HG03060 (cell line): ENCODE measurements around the gene CAPN13.
A peak's percentile ranks its signal among the peaks of the same experiment; 100 is the strongest.

Experiments
- ATAC-seq: cut with Tn5 transposase; IDR thresholded peaks from one replicate; pipeline ENCODE4 v1.9.1; 2021; ENCODE audit warnings: low read depth, moderate number of reproducible peaks; ENCODE audit not compliant: unreplicated experiment

The CAPN13 gene

GRCh38 chr2:30732376-30732775, 74.9 kb downstream of the CAPN13 start:
- ATAC-seq, result no peak

- ATAC-seq, result no peak
Measured at GRCh38 chr2:30731706-30732105, 75.5 kb downstream of the CAPN13 start.

- no peak for ATAC-seq
Measured at GRCh38 chr2:30730736-30731647, 76.3 kb downstream of the CAPN13 start.

DNA sequence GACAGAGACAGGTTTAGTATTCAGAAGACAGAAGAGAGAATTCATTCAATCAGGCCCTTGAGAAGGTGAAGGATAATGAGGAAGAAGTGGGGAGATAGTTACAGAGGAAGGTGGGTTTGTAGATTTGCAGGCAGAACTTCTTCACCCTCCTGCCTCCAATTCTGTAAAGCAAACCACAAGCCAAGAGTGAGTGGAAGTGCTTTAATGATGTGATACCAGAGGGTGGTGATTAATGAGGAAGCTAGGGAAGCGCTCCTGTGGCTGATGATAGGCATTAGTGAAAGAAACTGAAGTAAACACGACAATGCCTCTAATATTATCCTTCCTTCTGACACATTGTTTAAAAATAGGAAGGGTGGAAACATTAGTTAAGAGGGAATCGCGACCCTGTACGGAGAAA, 78.2 kb downstream of the CAPN13 start:
- no peak for ATAC-seq

GRCh38 chr2:30722936-30723725, 84.1 kb downstream of the CAPN13 start:
- no peak for ATAC-seq

GRCh38 chr2:30721668-30722647, 85.3 kb downstream of the CAPN13 start:
- ATAC-seq, result no peak

DNA sequence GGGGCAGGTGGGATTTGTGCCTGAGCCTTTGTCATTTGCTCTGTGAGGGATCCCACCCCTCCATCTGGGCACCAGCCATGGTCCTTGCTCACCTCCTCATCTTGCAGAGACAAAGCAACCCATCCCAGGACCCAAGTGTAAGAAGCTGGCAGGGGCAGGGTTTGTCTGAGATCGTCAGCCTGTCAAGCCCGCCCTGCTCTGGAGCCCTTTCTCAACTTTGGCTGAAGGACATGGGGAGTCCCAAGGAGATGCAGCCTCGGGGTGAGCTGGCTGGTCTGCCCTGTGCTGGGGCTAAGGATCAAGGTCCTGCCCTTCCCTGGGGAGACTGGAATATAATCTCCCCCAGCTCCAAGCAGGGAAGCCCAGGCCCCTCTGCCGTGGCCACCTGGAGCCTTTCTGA, 86.0 kb downstream of the CAPN13 start:
- ATAC-seq, result no peak

DNA sequence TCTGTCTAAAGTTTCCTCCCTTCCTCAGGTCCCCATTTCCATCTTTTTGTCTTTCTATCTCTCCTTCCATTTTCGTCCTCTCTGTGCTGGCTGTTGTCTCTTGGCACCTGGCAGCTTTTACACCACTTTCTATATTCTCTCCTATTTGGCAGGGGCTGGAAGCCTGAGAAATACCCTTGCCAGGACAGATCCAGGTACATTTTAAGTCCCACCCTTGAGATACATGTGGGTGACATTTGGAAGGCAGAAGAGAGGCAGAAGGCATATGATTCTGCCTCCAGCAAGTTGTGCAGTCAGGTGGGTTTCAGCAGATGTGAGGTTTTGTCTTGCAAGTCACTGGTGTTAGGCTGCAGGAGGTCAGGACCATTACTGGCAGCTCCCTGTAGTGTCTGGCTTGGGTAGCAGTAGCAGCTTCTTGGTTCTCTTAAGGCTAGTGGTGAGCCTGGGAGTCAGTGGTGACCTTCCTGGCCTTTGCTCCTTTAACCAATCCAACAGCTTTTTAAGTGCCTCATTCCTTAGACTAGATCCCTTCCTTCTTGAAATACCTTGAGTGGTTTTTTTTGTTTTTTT, 90.1 kb downstream of the CAPN13 start:
- ATAC-seq, result no peak

DNA sequence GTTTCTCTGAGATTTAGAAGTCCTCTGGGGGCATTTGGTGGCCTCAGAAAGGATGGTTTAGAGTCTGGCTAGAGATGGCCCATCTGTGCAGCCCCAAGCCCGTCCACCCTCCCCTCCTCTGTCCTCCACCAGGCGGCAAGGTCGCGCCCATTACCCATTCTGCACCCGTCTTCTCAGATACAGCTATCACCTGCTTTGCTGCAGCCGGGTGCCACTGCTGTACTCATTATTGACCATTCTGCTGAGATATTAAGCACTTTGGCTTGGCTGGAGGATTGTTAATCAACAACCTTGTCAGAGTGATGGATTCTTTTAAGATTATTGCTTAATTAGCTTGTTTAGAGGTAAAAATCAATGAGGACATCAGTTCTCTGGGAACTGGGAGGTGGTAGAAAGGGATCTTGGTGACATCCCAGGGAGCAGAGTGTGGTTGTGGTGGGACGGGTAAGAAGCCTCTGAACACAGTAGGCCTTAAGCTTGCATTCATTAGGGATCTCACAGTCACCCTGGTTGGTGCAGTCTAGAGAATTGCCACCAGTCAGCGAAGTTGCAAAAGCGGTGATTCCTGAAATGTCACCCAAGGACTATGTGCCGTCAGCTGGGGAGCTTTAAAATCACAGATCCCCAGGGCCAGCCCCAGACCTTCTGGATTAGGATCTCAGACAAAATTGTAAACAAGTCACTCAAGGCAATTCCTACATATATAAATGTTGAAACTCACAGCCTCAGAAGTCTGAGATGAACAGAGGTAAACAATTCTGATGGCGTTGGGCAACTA, 90.9 kb downstream of the CAPN13 start:
- ATAC-seq, result no peak

DNA sequence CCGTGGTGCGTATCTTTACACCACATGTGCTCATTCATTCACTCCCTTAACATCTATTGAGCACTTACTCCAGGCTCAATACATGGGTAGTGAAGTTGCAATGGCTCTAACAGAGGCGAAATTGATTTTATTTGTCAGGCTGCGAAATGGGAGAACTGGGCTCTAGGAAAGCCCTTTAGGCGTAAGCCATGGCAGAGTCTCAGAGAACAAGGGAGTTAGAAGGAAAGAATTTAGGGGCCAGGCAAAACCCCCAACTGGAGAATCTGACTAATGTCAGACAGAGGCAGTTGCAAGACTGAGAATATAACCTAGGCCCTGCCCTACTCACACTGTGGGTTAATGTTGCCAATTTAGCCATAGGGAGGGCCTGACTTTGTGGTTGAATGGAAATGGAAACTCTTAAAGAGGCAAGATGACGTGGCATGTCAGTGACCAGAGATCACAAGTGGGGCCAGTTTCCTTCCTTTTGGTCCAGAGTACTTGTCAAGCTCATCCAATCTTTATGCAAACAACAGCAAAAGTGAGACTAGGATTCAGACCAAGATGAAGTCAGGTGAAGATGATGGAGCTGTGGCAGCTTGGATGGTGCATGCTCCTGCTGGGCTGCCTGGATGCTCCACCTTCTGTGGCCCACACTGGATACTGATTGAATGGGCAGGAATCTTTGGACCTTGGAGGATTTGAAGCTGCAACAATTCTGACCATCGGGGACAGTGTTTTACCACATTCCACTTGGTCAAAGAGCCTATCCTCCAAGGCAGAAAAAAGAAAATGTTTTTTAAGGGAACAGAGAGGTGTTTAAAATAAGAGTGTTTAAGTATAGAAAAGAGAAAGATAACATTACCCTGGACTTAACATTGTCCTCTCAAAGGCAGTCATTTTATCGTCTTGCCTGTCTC, 92.2 kb downstream of the CAPN13 start:
- ATAC-seq, result no peak

GRCh38 chr2:30713698-30714097, 93.5 kb downstream of the CAPN13 start:
- ATAC-seq, result no peak

DNA sequence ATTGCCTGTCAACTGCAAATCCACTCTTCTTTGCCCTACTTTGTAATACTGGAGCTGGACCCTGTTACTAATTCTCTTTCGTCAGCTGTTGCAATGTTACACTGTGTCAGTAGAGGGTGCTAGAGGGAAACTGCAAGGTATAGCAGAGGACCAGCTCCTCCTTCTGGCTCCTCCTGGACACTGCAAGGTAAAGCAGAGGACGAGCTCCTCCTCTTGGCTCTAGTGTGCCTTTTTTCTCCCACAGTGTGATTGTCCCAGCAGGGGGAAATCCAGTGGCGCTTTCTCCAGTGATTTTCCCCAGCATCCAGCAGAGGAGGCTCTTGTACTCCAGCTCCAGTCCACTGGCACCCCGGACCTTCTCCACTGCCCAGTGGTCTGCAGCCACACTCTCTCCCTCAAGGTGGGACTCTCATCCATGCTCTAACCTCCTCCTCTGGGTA, 95.6 kb downstream of the CAPN13 start:
- peak; percentile 74 for ATAC-seq

DNA sequence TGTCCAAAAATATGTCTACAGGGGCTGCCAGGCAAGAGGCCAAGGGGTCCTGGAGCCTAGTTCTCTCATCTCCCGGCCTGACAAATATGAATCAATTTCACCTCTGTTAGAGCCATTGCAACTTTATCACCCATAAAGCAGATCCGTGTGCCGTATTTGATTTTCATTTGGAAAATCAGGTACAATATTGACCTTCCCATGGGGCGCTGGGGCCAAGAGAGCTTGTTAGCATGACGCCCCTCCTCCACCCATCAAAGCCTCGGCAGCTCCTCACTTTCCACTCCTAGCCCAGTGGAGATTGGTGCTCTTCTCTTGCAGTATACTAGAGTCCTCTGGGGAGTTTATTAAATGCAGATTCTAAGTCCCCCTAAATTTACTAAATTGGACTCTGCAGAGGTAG, 96.8 kb downstream of the CAPN13 start:
- no peak for ATAC-seq

- no peak for ATAC-seq
Measured at GRCh38 chr2:30710016-30710415, 97.2 kb downstream of the CAPN13 start.

- no peak for ATAC-seq
Measured at GRCh38 chr2:30709516-30709915, 97.7 kb downstream of the CAPN13 start.

GRCh38 chr2:30708491-30709290, 98.6 kb downstream of the CAPN13 start:
- no peak for ATAC-seq

DNA sequence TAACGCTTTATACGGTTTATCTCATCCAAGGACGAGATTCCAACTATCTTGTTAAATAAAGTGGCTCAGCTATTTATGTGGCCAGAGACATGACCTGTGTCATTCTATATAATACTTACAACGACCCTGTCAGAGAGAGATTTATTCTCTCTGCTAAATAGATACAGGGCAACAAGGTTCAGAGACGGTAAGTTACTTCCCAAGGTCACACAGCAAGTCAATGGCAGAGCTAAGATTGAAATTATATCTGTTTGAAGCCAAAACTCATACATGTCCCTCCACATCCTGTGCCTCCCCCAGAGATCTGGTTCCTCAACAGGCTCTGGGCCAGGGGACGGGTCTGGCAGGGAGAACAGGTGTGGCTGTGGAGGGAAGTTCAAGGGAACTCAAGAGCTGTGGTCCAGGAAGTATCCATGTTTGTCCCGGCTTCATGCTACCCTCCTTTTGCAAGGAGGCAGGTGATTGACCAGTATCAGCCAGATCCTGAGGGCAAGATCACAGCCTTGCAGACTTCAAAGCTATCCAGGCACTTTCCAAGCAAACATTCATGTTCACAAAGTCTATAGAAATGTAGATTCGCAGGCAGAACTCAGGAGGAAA, 99.8 kb downstream of the CAPN13 start:
- no peak for ATAC-seq
